Breast epithelium (tissue), 3 donors: ENCODE data around the gene GMDS.

ENCODE experiments used
- POLR2A ChIP-seq: fragments of 450-650 bp; IDR thresholded peaks from one replicate; pipeline ENCODE4 v1.6.1; 2016; ENCODE audit warnings: antibody characterized with exemption, mild to moderate bottlenecking, moderate library complexity
- POLR2AphosphoS5 ChIP-seq, 3 donors: sonication (generic); formaldehyde crosslinking; IDR thresholded peaks; one replicate each; pipeline ENCODE4 v1.6.1; 2017; ENCODE audit warnings: antibody characterized with exemption in 3 of 3
- TF ChIP-seq, protein P1 (sequence below), 3 donors: fragments of 450-650 bp; IDR thresholded peaks; one replicate each; pipeline ENCODE4 v1.5.1; 2016 to 2017; ENCODE audit warnings: antibody characterized with exemption in 3 of 3, mild to moderate bottlenecking in 3 of 3, moderate library complexity in 3 of 3

DNA sequence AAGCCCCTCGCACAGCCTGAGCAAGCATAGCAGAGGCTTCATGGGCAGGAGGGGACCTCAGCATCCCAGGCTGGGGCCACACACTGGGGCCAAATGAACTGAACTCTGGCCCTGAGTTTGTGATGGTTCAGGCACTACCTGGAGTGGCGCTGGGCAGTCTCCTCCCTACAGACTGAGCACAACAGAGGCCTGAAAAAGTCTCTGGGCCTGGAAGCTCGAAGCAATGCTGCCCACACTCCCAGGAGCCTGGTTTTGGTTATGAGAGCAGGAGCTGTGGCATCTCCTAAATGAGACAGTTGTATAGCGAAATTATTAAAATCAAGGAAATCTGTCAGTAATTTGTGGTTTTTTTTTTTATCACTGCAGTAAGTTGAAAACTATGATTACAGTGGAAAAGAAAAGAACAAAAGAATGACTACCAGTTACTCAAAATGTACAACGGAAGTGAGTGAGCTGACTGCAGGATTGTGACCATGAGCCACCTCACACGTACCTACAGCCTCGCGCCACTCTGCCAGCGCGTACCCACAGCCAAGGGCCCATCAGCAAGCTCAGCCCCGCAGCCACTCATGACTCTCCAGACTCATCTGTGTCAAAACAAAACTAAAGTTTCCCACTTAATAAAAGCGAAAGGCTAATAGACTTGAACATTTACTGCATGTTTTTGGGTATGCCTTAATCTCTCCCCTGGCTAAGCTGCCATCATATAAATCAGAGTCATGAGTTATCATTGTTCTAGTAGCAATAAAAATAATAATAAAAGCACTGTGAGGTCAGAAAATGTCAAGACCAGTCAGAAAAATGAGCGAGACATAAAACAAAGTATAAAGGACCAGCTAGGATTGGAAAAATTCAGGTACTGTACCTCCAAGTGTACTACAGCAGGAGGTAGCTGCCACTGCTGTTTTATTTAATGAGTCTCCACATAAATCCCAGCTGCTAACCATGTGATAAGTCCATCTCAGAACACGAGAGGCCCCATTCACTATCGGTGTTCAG, 458.7 kb downstream of the GMDS start:
- TF ChIP-seq, protein P1, sequence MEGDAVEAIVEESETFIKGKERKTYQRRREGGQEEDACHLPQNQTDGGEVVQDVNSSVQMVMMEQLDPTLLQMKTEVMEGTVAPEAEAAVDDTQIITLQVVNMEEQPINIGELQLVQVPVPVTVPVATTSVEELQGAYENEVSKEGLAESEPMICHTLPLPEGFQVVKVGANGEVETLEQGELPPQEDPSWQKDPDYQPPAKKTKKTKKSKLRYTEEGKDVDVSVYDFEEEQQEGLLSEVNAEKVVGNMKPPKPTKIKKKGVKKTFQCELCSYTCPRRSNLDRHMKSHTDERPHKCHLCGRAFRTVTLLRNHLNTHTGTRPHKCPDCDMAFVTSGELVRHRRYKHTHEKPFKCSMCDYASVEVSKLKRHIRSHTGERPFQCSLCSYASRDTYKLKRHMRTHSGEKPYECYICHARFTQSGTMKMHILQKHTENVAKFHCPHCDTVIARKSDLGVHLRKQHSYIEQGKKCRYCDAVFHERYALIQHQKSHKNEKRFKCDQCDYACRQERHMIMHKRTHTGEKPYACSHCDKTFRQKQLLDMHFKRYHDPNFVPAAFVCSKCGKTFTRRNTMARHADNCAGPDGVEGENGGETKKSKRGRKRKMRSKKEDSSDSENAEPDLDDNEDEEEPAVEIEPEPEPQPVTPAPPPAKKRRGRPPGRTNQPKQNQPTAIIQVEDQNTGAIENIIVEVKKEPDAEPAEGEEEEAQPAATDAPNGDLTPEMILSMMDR (IDR thresholded peaks at IDR 0.05): no peak
- TF ChIP-seq POLR2A (no peak), POLR2AphosphoS5 (IDR thresholded peaks at IDR 0.05) (no peak)
